ENCODE results near the gene WBP2NL.

The WBP2NL gene

GRCh38 chr22:41976070-41976901, 22.3 kb upstream of the WBP2NL start:
- in situ Hi-C loops (cut with MboI; ENCODE audit: low sequenced_read_pairs), result no loop called here

GRCh38 chr22:41976961-41977566, 21.5 kb upstream of the WBP2NL start:
- in situ Hi-C loops (cut with MboI; ENCODE audit: low sequenced_read_pairs), result no loop called here

DNA sequence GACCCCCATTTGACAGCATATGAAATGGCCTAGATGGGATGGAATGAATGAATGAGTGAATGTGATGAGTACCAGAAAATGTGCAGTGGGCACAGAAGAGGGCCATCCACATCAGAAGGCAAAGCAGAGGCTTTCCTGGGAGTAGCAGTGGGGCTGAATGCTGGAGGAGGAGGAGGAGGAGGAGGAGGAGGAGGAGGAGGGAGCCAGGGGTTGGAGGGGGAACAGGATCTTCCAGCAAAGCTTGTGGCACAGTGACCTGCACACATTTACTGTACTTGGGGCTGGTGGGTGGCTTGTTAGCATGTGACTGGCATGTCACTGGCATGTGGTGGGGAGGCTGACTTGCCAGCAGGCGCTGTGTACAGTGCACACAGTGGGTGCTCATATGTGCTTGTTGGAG, 19.9 kb upstream of the WBP2NL start:
- in situ Hi-C loops (cut with MboI; ENCODE audit: low sequenced_read_pairs), result no loop called here

DNA sequence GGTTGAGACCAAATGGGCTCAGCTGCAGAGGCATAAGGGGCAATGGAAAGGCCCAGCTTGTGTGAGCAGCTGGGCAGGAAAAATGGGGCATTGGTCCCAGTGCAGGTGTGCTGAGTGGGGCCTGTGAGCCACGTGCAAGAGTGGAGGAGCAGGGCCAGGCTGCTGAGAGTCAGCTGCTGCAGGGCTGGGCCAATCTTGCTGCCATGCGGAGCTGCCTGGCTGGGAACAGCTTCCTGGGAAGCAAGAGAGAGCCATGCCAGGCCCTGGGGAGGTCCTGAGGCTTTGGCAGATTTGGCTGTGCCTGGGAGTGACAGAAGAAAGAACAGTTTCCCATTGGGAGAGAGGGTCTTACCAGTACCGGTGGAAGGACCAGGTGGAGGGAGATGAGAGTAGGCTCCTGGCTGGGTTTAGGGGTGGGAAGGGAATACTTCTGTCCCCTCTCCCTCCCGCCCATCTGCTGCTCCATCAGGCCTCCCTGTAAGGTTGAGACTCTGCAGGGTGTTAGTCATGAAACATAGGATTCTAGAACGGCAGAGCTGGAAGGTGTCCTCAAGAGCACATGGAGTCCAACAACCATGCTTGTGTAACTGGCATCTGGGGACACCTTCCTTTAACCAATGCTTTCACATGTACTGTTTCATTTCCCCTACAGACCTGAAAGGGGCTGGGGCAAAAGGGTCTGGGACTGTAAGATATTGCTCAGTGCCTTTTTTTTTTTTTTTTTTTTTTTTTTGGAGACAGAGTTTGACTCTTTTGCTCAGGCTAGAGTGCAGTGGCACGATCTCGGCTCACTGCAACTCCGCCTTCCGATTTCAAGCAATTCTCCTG, 19.0 kb upstream of the WBP2NL start:
- in situ Hi-C loops (cut with MboI; ENCODE audit: low sequenced_read_pairs), result no loop called here

GRCh38 chr22:41982865-41983264, 15.7 kb upstream of the WBP2NL start:
- in situ Hi-C loops (cut with MboI; ENCODE audit: low sequenced_read_pairs), result no loop called here

DNA sequence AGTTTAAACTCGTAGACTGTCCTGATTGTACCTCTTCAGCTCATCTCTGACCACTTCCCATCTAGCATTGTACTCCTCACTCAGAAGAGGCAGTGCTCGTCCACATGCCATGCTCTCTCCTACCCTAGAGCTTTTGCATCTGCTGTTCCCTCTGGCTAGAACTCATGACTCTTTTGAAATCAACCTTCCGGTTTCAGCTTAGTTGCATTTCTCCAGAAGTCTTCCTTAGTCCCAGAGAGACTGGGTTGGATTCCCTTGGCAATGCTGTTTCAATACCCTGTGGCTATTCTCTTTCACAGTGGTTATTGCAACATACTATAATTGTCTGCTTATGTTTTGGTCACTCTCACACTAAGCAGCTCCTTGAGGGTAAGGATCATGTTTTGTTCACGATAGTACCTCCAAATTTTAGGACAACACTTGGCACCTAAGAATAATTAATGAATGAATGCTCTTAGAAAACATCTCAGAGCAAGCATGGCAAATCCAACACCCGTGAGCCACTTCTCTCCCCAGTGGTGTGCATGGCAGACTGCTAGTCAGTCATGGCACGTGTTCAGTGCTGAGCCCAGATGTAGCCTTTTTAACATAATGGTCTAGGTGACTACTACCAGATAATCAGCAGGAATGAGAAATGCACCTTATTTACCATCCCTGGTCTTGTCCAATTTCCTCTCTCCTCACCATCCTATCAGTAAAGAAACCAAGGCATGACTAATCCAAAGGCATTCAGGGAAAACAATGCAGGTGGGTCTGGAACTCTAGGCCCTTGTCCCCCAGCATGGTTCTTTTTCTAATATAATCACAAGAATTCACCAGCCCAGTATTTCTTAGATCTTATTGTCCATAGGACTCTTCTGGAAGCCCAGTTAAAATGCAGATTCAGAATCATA, 14.8 kb upstream of the WBP2NL start:
- in situ Hi-C loops (cut with MboI; ENCODE audit: low sequenced_read_pairs), result no loop called here

DNA sequence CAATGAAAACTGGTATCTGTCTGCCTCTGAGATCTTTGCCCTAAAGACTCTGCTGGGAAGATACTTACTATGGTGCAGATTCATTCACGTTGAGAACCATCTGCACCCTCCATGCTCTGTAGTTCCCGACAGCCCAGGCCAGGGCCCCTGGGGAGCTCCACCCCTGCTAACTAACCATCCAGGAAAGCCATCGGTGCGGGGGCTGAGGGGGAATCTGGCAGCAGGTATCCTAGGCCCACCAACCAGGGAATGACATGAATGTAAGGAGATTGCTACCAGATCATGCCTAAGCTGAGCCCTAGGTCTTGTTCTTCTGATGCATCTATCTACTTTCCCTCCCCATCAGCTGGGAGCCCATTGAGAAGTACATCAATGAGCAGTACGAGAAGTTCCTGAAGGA, 11.3 kb upstream of the WBP2NL start:
- in situ Hi-C loops (cut with MboI; ENCODE audit: low sequenced_read_pairs), result no loop called here

- in situ Hi-C loops (cut with MboI; ENCODE audit: low sequenced_read_pairs), result no loop called here
Measured at GRCh38 chr22:41989246-41989645, 9.3 kb upstream of the WBP2NL start.

DNA sequence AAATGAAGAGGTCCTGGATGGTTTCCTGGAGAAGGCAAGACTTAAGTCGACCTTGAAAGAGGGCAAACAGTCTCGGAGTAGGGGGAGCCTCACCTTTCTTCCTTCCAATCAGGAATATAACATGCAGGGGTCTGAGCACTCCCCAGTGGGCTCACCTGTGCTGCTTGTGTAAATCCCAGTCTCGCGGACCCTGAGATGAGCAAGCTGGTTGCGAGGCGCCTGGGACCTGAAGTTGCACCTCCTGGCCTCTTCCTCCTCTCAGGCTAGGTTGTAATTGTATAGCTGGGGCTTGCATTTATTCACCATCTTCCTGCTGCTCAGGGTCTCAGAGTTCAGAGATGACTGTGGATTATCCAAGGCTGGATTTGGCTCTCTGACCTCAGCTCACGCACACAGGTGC, 7.5 kb upstream of the WBP2NL start:
- in situ Hi-C loops (cut with MboI; ENCODE audit: low sequenced_read_pairs), result no loop called here

- in situ Hi-C loops (cut with MboI; ENCODE audit: low sequenced_read_pairs), result no loop called here
Measured at GRCh38 chr22:41992496-41992895, 6.1 kb upstream of the WBP2NL start.

DNA sequence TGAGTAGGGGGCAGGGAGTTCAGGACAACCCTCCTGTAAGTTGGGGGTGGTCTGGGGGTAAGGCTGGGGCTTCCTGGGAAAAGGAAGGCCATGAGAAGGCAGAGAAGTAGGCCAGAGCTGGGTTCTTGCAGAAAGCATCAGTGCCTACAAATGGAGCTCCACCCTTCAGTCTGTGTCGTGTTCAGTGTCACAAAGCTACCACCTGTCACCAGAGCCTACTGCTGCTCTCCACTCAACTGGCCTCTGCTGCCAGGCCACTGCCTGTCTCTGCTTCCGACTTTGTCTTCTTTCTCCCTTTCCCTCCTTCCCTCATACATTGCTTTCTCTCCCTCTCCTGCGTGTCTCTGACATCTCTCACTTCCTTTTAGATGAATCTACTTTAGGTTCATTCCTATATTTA, 3.4 kb upstream of the WBP2NL start:
- in situ Hi-C loops (cut with MboI; ENCODE audit: low sequenced_read_pairs), result no loop called here

DNA sequence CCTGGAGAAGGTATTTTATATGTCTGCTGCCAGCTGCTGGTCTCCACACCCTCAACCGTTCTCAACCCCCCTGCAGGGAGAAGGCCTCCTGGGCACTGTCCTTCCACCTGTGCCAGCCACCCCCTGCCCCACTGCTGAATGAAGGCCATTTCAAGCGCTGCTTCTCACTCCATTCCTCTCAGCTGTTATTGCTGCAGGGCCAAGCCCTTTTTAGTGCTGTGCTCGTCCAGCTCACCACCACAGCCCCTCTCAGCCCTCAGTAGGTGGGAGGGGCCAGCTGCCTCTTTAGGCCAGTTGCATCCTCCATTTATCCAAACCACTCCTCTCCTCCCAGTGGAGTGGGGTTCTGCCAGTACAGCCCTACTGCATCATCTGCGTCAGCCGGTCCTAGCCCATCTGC, 1.8 kb upstream of the WBP2NL start:
- in situ Hi-C loops (cut with MboI; ENCODE audit: low sequenced_read_pairs), result no loop called here

DNA sequence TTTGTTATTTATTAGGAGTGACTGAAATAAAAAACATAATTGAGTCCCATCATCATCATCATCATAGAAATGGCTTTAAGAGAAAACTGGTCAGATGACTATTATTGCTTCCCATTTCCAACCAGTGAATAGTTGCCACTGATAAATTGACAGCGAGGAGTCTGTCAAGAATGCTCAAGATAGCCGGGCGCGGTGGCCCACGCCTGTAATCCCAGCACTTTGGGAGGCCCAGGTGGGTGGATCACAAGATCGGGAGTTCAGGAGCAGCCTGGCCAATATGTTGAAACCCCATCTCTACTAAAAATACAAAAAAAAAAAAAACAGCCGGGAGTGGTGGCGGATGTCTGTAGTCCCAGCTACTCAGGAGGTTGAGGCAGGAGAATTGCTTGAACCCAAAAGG, 1.9 kb downstream of the WBP2NL start:
- in situ Hi-C loops (cut with MboI; ENCODE audit: low sequenced_read_pairs), result no loop called here

DNA sequence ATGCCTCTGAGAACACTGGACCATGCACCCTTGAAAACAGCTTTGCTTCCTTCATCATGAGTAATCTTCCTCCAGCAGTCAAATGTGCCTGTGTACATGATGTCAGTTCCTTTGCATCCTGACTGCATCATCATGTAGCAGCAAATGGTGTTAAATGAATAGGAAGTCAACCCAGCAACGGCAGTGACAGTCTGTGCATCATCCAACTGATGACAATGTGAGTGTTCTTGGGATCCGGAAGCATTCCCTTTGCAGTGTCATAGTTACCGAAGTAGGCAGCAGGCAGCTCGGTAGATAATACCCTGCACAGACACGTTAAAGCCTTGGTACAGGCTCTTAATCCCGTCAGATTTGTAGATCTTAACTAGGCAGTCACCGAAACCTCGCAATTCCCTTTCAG, 2.5 kb downstream of the WBP2NL start:
- in situ Hi-C loops (cut with MboI; ENCODE audit: low sequenced_read_pairs), result no loop called here

- in situ Hi-C loops (cut with MboI; ENCODE audit: low sequenced_read_pairs), result no loop called here
Measured at GRCh38 chr22:42001706-42002105, 3.1 kb downstream of the WBP2NL start.

GRCh38 chr22:42007922-42008321, 9.3 kb downstream of the WBP2NL start:
- in situ Hi-C loops (cut with MboI; ENCODE audit: low sequenced_read_pairs), result no loop called here

GRCh38 chr22:42010778-42011177, 12.2 kb downstream of the WBP2NL start:
- in situ Hi-C loops (cut with MboI; ENCODE audit: low sequenced_read_pairs), result no loop called here

DNA sequence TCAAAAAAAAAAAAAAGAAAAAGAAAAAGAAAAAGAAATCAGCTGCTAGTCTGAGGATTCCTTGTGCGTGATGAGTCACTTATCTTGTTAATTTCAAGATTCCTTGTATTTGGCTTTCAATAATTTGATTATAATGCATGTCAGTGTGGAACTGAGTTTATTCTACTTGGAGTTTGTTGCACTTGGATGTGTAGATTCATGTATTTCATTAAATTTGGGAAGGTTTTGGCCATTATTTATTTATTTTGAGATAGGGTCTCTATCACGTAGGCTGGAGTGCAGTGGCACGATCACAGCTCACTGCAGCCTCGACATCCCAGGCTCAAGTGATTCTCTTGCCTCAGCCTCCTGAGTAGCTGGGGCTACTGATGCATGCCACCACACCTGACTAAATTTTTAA, 14.8 kb downstream of the WBP2NL start:
- in situ Hi-C loops (cut with MboI; ENCODE audit: low sequenced_read_pairs), result no loop called here

DNA sequence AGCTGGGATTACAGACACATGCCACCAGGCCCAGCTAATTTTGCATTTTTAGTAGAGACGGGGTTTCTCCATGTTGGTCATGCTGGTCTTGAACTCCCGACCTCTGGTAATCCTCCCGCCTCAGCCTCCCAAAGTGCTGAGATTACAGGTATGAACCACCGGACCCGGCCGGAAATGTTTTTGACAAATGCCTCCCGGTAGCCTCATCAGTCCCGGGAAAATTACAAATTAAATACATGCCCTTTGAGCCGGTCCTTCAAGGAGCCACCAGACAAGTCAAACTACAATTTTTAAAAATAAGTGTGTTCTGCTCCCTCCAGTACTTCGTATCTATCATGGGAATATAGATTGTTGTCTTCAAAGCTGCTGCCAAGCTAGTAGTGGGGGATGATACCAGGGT, 17.5 kb downstream of the WBP2NL start:
- in situ Hi-C loops (cut with MboI; ENCODE audit: low sequenced_read_pairs), result no loop called here

- in situ Hi-C loops (cut with MboI; ENCODE audit: low sequenced_read_pairs), result no loop called here
Measured at GRCh38 chr22:42018224-42018623, 19.6 kb downstream of the WBP2NL start.

GRCh38 chr22:42021571-42021970, 23.0 kb downstream of the WBP2NL start:
- in situ Hi-C loops (cut with MboI; ENCODE audit: low sequenced_read_pairs), result no loop called here
